GM12874 (cell line): Measurements from ENCODE around the gene AQP5.

ENCODE experiments used
- CTCF ChIP-seq: IDR thresholded peaks from 2 replicates; pipeline ENCODE4 v1.5.1; 2011; ENCODE audit warnings: low read depth, mild to moderate bottlenecking, control low read depth, low read length, moderate library complexity; ENCODE audit not compliant: insufficient read depth

Gene AQP5

GRCh38 chr12:49920915-49921286 is 40.8 kb upstream of the AQP5 start:
- TF ChIP-seq CTCF, result no peak

- TF ChIP-seq CTCF, result no peak
Observed at GRCh38 chr12:49921299-49921698, 40.4 kb upstream of the AQP5 start.

GRCh38 chr12:49921936-49922335 is 39.7 kb upstream of the AQP5 start:
- TF ChIP-seq CTCF, result no peak

GRCh38 chr12:49922349-49923034 is 39.2 kb upstream of the AQP5 start:
- TF ChIP-seq CTCF, result no peak

GRCh38 chr12:49923035-49923644 is 38.5 kb upstream of the AQP5 start:
- TF ChIP-seq CTCF, result no peak

- no peak for TF ChIP-seq CTCF
Observed at GRCh38 chr12:49923880-49924556, 37.7 kb upstream of the AQP5 start.

GRCh38 chr12:49924628-49925246 is 36.9 kb upstream of the AQP5 start:
- TF ChIP-seq CTCF, result no peak
